OCI-LY3 (cell line): Measurements from ENCODE around the gene CDCP1.

ENCODE experiments used
- EZH2phosphoT487 ChIP-seq: fragments of 200-600 bp; shearing (Covaris generic); IDR thresholded peaks from 2 replicates; pipeline ENCODE4 v1.6.1; 2018; ENCODE audit warnings: antibody characterized with exemption, mixed run types, low read depth
- TF ChIP-seq, protein P1 (sequence below): fragments of 200-600, 300-600 bp; sonication (generic); IDR thresholded peaks from 2 replicates; pipeline ENCODE4 v1.5.1; 2014; ENCODE audit warnings: antibody characterized with exemption, low read length, low read depth

DNA sequence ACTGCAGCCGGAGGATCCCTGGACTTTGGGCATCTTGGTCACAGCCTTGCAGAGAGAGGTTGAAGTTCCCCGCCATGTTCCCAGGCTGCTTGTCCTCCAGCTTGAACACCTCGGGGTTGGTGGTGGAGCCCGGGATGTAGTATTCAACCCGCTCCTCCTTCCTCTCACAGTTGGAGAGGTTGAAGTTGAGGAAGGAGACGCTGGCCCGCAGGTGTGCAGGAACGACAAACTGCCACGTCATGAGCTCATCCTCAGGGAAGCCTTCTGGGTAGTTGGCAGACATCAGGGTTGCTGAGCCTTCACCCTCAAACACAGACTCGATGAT, 35.7 kb downstream of the CDCP1 start:
- TF ChIP-seq, protein P1, sequence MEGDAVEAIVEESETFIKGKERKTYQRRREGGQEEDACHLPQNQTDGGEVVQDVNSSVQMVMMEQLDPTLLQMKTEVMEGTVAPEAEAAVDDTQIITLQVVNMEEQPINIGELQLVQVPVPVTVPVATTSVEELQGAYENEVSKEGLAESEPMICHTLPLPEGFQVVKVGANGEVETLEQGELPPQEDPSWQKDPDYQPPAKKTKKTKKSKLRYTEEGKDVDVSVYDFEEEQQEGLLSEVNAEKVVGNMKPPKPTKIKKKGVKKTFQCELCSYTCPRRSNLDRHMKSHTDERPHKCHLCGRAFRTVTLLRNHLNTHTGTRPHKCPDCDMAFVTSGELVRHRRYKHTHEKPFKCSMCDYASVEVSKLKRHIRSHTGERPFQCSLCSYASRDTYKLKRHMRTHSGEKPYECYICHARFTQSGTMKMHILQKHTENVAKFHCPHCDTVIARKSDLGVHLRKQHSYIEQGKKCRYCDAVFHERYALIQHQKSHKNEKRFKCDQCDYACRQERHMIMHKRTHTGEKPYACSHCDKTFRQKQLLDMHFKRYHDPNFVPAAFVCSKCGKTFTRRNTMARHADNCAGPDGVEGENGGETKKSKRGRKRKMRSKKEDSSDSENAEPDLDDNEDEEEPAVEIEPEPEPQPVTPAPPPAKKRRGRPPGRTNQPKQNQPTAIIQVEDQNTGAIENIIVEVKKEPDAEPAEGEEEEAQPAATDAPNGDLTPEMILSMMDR: no peak
- no peak for TF ChIP-seq EZH2phosphoT487
